ENCODE measurements around the gene ZNF791. TPM values are rescaled to one million over a fixed set of nuclear protein-coding genes. Genes with fewer than 3 reads are reported as not detected.
"Not testable (repeated sequence)": the region's sequence is repeated elsewhere in the genome, so short reads cannot be mapped to it uniquely, and the experiment has no call there.

ZNF791 gene
- 21.7 TPM for polyA plus RNA-seq (2012; ENCODE audit: insufficient read depth, insufficient read length, low read depth)

DNA sequence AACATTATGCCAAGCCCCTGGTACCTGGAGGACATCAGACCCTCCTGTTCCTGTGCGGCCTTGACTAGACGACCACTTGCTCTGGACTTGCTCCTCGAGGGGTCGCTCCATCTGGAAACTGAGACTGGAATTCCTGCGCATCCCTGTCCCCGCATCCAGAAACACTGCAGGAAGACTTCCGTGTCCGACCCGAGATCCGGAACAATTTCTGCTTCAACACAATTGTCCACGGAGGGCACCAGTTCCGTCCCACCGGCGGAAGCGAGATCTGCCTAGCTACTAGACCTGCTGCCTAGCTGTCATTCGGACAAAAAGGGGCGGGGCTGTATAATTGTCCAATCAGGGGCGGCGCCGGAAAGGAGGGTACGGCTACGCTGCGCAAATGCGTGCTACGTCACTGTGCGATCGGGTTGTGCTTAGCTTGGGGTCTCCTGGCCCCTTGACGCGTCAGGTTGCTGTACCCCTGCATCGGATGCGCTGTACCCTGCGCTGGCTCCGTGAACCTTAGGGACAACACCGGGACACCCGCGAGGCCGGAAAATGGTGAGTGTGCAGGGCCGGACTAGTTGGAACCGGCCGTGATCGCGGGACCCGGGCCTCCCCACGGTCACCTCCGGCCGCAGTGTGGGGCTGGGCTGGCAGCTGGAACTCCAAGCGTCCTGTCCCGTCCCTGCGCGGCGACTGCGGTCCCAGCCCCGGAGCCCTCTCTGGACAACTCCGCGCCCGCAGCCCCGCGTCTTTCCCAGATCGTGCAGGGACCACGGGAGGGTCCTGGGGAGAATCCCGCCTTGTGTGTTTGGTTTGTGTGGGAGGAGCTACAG lies at the start of gene ZNF791, which contains the start of gene ZNF490:
Gene ZNF791 (plus strand): TSS at position 381 of the 821 bp plus-strand sequence. CDS start 160 bp downstream, at position 541.
Gene ZNF490 (minus strand): TSS at position 274 of the 821 bp plus-strand sequence. CDS start 133 bp downstream, at position 141.
- TF ChIP-seq, protein P1, sequence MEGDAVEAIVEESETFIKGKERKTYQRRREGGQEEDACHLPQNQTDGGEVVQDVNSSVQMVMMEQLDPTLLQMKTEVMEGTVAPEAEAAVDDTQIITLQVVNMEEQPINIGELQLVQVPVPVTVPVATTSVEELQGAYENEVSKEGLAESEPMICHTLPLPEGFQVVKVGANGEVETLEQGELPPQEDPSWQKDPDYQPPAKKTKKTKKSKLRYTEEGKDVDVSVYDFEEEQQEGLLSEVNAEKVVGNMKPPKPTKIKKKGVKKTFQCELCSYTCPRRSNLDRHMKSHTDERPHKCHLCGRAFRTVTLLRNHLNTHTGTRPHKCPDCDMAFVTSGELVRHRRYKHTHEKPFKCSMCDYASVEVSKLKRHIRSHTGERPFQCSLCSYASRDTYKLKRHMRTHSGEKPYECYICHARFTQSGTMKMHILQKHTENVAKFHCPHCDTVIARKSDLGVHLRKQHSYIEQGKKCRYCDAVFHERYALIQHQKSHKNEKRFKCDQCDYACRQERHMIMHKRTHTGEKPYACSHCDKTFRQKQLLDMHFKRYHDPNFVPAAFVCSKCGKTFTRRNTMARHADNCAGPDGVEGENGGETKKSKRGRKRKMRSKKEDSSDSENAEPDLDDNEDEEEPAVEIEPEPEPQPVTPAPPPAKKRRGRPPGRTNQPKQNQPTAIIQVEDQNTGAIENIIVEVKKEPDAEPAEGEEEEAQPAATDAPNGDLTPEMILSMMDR (IDR thresholded peaks at IDR 0.05; ENCODE audit: low read depth, low read length): peak; percentile 44
- H3K4me1 ChIP-seq: no peaks in the 10 kb centered on the region
- DNase-seq: peak; percentile 99
- H3K36me3 ChIP-seq: peaks cover 18% of the 10 kb centered on the region
- no peaks in the 10 kb centered on the region for H3K9me3 ChIP-seq
- H3K4me3 ChIP-seq (ENCODE audit: low read depth, low read length): peak within 1 kb of the TSS; percentile 98
- no peaks in the 10 kb centered on the region for H3K27me3 ChIP-seq

DNA sequence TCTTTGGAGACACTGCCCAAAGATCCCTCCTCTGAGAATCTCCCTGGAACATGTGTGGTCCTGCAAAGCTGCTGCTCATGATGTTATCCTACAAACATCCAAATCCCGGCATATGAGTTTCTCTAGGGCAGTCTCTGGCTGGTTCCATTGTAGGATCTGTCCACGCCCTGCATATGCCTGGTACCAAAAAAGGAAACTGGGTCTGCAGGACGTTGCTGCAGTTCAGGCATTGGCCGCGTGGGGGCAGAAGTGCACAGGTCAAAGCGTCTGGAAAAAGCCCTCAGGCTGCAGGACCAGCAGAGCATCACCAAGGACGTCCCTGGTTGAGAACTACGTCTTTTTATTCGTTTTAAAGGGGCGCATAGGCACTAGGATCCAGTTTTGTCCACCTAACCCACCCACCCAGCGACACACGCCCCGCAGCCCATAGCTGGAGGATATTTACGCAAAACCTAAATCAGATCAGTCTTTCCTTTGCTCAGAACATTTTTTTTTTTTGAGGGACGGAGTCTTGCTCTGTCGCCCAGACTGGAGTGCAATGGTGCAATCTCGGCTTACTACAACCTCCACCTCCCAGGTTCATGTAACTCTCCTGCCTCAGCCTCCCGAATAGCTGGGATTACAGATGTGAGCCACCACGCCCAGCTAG lies 46.6 kb upstream of the ZNF791 start:
- no peaks in the 10 kb centered on the region for H3K27me3 ChIP-seq
- DNase-seq: peak; percentile 93
- no peak overlapping the region for H3K4me3 ChIP-seq (ENCODE audit: low read depth, low read length)

DNA sequence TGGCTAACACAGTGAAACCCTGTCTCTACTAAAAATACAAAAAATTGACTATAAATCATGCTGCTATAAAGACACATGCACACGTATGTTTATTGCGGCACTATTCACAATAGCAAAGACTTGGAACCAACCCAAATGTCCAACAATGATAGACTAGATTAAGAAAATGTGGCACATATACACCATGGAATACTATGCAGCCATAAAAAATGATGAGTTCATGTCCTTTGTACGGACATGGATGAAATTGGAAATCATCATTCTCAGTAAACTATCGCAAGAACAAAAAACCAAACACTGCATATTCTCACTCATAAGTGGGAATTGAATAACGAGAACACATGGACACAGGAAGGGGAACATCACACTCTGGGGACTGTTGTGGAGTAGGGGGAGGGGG lies 44.3 kb upstream of the ZNF791 start:
- not testable (repeated sequence) for H3K4me3 ChIP-seq (ENCODE audit: low read depth, low read length); DNase-seq; H3K27me3 ChIP-seq; H3K9me3 ChIP-seq; H3K36me3 ChIP-seq; H3K4me1 ChIP-seq

More for the DNA sequence above, 46.6 kb upstream of the ZNF791 start:
- Histone ChIP-seq H3K36me3 (no peaks in the 10 kb centered on the region), H3K9me3 (no peaks in the 10 kb centered on the region), H3K4me1 (no peaks in the 10 kb centered on the region)
- TF ChIP-seq, protein P1 (IDR thresholded peaks at IDR 0.05; ENCODE audit: low read depth, low read length): peak; percentile 96

DNA sequence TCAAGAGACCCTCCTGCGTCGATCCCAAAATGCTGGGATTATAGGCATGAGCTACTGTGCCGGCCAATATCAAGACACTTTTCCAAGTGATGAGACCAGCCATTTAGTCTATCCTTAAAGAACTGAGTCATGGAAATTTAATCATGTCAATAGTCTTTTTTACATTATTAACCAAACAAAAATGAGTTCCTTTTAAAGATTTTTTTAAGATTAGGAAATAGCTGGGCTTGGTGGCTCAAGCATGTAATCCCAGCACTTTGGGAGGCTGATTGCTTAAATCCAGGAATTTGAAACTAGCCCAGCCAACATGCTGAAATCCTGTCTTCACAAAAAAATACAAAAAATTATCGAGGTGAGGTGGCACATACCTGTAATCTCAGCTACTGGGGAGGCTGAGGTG lies 42.8 kb upstream of the ZNF791 start:
- TF ChIP-seq, protein P1 (IDR thresholded peaks at IDR 0.05; ENCODE audit: low read depth, low read length): no peak
- no peak overlapping the region for H3K4me3 ChIP-seq (ENCODE audit: low read depth, low read length)
- no peak for DNase-seq
- H3K36me3 ChIP-seq: no peaks in the 10 kb centered on the region
- no peaks in the 10 kb centered on the region for H3K27me3 ChIP-seq
- H3K9me3 ChIP-seq: no peaks in the 10 kb centered on the region
- H3K4me1 ChIP-seq: no peaks in the 10 kb centered on the region

DNA sequence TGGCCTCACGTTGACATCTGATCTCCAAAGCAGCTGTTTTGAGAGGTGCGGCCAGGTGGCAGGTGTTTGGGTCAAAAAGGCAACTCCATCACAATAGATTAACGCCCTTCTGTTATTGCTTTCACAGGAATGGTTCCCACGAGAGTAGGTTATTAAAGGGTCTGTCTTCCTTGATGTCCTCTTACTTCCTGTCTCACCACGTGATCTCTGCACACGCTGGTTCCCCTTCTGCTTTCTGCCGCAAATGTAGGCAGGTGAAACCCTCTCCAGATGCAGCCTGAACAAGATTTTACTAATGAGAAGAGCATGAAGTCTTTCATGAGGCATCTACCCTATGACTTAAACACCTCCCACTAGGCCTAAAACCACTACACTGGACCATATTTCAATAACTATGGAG lies 36.7 kb upstream of the ZNF791 start:
- H3K9me3 ChIP-seq: no peaks in the 10 kb centered on the region
- no peaks in the 10 kb centered on the region; the same call in 1 of the 2 replicates for H3K36me3 ChIP-seq
- DNase-seq: no peak
- no peak overlapping the region for H3K4me3 ChIP-seq (ENCODE audit: low read depth, low read length)
- no peaks in the 10 kb centered on the region for H3K27me3 ChIP-seq
- H3K4me1 ChIP-seq: no peaks in the 10 kb centered on the region
- TF ChIP-seq, protein P1 (IDR thresholded peaks at IDR 0.05; ENCODE audit: low read depth, low read length): no peak

DNA sequence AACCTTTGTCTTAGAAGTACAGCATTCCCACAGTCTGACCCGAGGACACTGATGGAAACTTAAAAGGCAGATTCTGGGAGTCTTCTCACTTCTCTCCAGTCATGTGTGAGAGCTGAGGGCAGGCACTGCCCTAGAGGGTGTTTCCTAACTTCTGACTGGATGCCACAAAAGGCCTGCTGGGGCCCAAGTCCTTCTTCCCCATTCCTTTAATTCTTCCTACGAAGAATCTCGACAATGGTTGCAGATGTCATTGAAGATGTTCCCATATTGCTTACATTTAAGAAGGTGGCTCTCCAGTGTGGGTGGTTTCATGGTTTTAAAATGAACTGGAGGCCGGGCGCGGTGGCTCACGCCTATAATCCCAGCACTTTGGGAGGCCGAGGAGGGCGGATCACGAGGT lies 32.1 kb upstream of the ZNF791 start:
- no peak for DNase-seq
- H3K9me3 ChIP-seq: no peaks in the 10 kb centered on the region
- TF ChIP-seq, protein P1 (IDR thresholded peaks at IDR 0.05; ENCODE audit: low read depth, low read length): no peak
- no peaks in the 10 kb centered on the region for H3K4me1 ChIP-seq
- H3K27me3 ChIP-seq: no peaks in the 10 kb centered on the region
- H3K4me3 ChIP-seq (ENCODE audit: low read depth, low read length): no peak overlapping the region
- H3K36me3 ChIP-seq: peaks cover 29% of the 10 kb centered on the region
